ENCODE results near the gene GALC.

The GALC gene

GRCh38 chr14:87888136-87888999, 104.6 kb downstream of the GALC start:
- DNase-seq (ENCODE audit: low read depth, low spot score) = no peak

DNA sequence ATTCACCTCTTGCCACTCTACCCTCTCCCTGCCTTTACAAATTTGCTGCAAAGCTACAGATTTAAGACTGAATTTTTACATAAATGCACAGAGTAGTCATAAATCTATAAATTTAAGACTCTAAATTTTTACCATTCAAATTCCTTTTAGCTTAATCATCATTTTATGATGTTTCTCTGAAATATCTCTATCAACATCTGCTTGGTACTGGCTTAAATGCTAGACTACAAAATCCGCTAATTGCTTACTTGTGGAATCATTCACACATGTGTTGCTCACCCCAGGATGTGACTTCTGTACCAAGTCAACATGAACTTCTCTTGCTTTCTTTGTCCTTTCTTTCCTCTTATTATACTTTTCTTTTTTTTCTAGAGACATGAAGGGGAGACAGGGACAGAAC, 109.2 kb downstream of the GALC start:
- DNase-seq (ENCODE audit: low read depth, low spot score) = no peak

Measured in astrocyte of the hippocampus (primary cell).